Mucosa of stomach (tissue), 1 donor: Measurements from ENCODE around the gene ZDHHC7.

ENCODE experiments used
- H3K27me3 ChIP-seq: one replicate; pipeline ENCODE4 v1.7.0; 2013; ENCODE audit warnings: mild to moderate bottlenecking, low read length; ENCODE audit not compliant: control insufficient read depth, insufficient read depth
- H3K36me3 ChIP-seq: one replicate; pipeline ENCODE4 v1.7.0; 2013; ENCODE audit warnings: low read length; ENCODE audit not compliant: control insufficient read depth, insufficient read depth
- H3K4me1 ChIP-seq: one replicate; pipeline ENCODE4 v1.7.0; 2013; ENCODE audit warnings: mild to moderate bottlenecking, low read length; ENCODE audit not compliant: control insufficient read depth, insufficient read depth
- H3K4me3 ChIP-seq: one replicate; pipeline ENCODE4 v1.7.0; 2013; ENCODE audit warnings: low read length
- H3K9ac ChIP-seq: one replicate; pipeline ENCODE4 v1.7.0; 2013; ENCODE audit warnings: mild to moderate bottlenecking, low read length, moderate library complexity
- H3K9me3 ChIP-seq: one replicate; pipeline ENCODE4 v1.7.0; 2013; ENCODE audit warnings: mild to moderate bottlenecking, low read length, moderate library complexity; ENCODE audit not compliant: control insufficient read depth
- donor health status: Pancreatic carcinoma.

ZDHHC7 gene

DNA sequence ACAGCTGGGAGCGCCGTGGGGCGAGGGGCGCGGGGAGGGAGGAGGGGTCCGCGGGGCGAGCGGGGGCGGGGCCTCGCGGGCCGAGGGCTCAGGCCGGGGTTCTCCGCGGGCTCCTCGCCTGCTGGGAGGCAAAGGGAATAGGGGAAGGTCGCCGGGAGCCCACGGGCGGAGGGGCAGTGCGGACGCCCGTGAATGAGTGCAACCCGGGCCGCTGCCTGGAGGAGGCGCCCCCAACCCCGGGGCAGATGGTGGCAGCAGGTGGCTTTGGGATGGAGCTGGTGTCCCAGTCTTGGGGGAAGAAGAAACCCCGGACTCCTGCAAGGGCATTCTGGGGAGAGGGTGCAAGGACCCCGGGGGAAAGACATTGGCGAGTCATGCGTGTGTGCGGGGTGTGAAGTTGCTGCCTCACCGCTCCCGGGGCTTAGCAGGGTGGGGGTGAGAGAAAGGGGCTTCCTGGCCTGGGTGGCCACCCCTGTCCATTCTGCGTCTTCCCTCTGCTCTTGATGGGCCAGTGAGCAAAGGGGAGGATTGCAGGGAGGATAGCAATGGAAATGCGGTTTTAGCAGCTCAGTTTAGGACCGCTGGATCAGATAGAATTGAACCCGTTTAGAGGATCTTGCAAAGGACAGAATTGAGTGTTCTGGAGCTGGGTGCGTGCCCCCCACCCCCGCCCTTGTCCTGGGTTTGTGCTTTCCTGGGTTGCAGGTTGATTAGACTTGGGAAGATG lies 16.8 kb upstream of the ZDHHC7 start:
- H3K36me3 ChIP-seq: no peaks in the 10 kb centered on the region
- no peaks in the 10 kb centered on the region for H3K27me3 ChIP-seq
- peak overlapping the region; percentile 72 for H3K4me3 ChIP-seq
- H3K9me3 ChIP-seq: no peaks in the 10 kb centered on the region
- H3K9ac ChIP-seq: peak overlapping the region; percentile 85
- H3K4me1 ChIP-seq: peaks cover 27% of the 10 kb centered on the region

DNA sequence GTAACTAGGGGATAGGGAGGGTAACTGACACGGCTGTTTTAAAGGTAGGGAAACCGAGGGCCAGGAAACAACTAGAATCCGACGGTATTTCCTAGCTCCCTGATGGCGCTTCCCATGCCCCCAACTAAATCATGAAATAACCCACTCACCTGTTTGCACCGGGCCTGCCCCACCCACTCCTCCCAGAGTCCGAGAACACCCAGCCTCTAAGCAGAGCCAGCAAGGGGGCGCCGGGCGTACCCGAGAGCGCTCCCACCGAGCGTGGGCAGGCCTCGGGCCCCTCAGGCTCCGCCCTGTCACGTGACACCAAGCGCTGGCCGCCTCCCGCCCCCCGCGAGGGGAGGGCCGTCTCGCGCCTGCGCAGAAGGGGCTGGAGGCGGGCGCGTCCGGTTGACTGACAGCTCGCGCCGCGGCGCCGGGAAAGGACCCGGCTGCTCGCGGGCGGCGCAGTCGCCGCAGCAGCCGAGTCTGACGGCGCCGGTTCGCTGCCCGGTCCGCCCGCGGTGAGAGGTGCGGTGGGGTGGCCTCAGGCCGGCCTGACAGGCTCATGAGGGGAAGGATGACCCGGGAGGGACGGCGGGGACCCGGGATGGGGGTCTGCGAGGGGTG lies 16.1 kb upstream of the ZDHHC7 start, which contains the start of gene KIAA0513:
Gene KIAA0513 (plus strand): TSS at position 447 of the 609 bp plus-strand sequence. CDS start 39,277 bp downstream, outside the sequence.
- H3K9ac ChIP-seq: peak within 1 kb of the TSS; percentile 85
- peaks cover 27% of the 10 kb centered on the region for H3K4me1 ChIP-seq
- no peaks in the 10 kb centered on the region for H3K36me3 ChIP-seq
- H3K9me3 ChIP-seq: no peaks in the 10 kb centered on the region
- H3K27me3 ChIP-seq: no peaks in the 10 kb centered on the region
- peak within 1 kb of the TSS; percentile 72 for H3K4me3 ChIP-seq

- Histone ChIP-seq H3K4me3 (peak overlapping the region; percentile 9), H3K4me1 (peaks cover 27% of the 10 kb centered on the region), H3K27me3 (no peaks in the 10 kb centered on the region), H3K36me3 (no peaks in the 10 kb centered on the region), H3K9ac (peak overlapping the region; percentile 85), H3K9me3 (no peaks in the 10 kb centered on the region)
Observed at GRCh38 chr16:85026703-85027102, 15.4 kb upstream of the ZDHHC7 start.

DNA sequence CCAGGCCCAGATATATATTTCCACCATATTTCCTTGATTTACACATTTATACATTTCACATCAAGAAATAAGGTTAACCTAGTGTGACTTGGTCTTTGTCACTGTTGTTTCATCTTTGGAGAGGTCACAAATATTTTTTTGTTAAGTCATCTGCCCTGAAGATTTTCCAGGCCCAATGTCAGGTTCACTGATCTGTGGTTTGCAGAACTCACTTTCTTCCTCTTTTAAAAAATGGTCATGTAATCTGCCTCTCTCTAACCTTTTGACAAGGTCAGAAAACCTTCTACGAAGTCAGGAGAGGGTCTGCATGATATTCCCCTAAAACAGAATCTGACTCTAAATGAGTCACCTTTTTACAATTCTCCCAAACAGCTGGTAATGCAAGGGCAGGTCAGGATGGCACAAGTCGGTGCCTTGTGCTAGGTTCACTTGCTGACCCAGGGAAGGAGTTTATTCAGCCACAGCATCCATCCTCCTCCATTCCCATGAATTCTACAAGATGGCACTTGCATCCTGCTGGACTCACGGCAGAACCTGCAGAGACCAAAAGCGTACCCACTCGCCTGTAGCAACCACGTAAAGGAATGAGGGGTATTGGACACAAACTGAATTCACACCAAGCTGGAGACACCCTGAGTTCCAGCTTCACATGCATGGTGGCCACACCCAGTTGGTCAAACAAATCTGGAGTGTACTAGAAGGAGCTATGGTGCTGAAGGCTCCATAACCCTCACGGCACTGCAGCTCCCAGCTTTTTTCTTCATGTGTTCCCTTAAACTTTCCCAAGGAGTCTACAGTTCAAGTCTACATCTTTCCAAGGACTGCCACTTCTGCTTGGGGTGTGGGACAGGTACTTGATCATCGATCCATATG lies 14.7 kb upstream of the ZDHHC7 start:
- H3K4me1 ChIP-seq: peaks cover 27% of the 10 kb centered on the region
- no peaks in the 10 kb centered on the region for H3K27me3 ChIP-seq
- no peaks in the 10 kb centered on the region for H3K9me3 ChIP-seq
- peak overlapping the region; percentile 85 for H3K9ac ChIP-seq
- no peaks in the 10 kb centered on the region for H3K36me3 ChIP-seq
- no peak overlapping the region for H3K4me3 ChIP-seq

DNA sequence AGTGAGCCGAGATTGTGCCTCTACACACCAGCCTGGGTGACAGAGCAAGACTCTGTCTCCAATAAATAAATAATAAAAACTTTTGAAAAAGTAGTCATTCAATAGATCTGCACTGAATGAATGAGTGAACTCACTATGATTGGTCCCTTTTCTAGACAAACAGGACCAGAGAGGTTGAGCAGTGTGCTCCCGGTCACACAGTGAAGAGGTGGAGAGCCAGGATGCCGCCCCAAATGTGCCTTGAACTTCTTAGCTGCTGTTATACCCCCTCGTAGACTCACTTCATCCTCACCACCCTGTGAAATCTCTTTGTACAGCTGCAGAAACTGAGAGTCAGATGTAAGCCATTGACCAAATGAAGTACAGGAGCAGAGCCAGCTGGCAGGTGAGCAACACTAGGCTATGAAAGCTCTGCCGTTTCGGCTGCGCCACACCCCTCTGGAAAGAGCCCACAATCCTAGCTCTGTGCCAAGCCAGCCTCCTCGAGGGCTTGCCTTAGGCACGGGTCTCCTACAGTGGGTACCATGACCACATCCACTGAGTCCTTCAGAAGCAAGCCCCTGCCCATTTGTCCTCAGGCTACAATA lies 8.4 kb upstream of the ZDHHC7 start:
- Histone ChIP-seq H3K27me3 (no peaks in the 10 kb centered on the region), H3K4me3 (no peak overlapping the region), H3K9me3 (no peaks in the 10 kb centered on the region), H3K9ac (no peak overlapping the region), H3K36me3 (no peaks in the 10 kb centered on the region), H3K4me1 (peaks cover 11% of the 10 kb centered on the region)

GRCh38 chr16:85018529-85019236 lies 7.3 kb upstream of the ZDHHC7 start:
- Histone ChIP-seq H3K9ac (no peak overlapping the region), H3K36me3 (no peaks in the 10 kb centered on the region), H3K4me3 (no peak overlapping the region), H3K27me3 (no peaks in the 10 kb centered on the region), H3K9me3 (no peaks in the 10 kb centered on the region), H3K4me1 (peaks cover 21% of the 10 kb centered on the region)

DNA sequence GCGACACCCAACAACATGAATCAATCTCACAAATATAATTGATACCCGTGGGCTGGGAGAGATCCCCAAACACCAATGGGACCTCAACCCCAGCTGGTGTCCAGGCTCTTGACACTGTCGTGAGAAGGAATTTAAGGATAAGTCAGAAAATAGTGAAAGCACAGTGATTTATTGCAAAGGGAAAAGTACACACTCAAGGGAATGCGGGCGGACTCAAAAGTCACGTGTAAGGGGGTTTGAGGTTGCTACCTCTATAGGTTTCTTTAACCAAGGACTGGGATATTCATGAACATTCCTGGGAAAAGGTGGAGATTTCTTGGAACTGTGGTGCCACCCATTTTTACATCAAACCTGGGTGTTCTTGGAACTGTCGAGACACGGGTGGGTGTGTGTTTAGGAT lies 6.3 kb upstream of the ZDHHC7 start:
- H3K9me3 ChIP-seq: no peaks in the 10 kb centered on the region
- H3K4me3 ChIP-seq: no peak overlapping the region
- peaks cover 23% of the 10 kb centered on the region for H3K4me1 ChIP-seq
- H3K9ac ChIP-seq: no peak overlapping the region
- H3K27me3 ChIP-seq: no peaks in the 10 kb centered on the region
- H3K36me3 ChIP-seq: no peaks in the 10 kb centered on the region

DNA sequence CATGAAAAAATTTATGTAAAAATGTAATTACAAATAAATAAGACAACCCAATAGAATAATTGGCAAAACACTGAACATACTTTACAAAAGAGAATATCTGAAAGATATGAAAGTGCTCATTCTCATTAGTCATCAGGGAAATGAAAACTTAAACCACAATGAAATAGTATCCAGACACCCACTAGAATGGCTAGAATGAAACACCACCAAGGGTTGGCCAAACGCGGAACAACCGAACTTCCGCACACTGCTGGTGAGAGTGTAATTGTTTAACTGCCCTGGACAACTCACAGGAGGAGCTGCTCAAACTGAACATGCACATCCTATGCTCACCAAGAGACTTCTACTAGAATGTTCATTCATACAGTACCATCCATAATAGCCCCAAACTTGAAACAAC lies 5.8 kb upstream of the ZDHHC7 start:
- H3K4me3 ChIP-seq: no peak overlapping the region
- no peak overlapping the region for H3K9ac ChIP-seq
- H3K4me1 ChIP-seq: peaks cover 23% of the 10 kb centered on the region
- no peaks in the 10 kb centered on the region for H3K36me3 ChIP-seq
- H3K27me3 ChIP-seq: no peaks in the 10 kb centered on the region
- no peaks in the 10 kb centered on the region for H3K9me3 ChIP-seq

DNA sequence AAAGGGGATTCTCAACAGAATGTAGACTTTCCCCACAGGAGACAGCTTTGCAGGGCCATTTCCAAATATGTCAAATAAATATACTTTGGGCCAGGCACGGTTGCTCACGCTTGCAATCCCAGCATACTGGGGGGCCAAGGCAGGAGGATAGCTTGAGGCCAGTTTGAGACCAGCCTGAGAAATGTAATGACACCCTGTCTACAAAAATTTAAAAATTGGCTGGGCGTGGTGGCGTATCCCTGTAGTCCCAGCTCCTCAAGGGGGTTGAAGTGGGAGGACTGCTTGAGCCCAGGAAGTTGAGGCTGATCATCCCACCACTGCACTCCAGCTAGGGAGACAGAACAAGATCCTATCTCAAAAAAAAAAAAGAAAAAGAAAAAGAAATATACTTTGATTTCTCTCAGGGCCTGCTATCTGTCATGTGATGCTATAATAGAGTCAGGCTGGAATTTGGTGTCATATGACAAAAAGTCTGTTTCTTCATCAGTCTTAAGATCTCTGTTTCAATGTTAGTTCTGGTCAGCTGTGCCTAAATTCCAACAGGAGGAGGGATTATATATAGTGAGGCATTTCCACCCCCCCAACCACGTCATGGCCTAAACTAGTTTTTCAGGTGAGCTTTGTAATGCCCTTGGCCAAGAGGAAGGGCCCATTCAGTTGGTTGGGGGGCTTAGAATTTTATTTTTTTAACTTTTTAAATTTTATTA lies 4.3 kb upstream of the ZDHHC7 start:
- no peaks in the 10 kb centered on the region for H3K9me3 ChIP-seq
- no peak overlapping the region for H3K9ac ChIP-seq
- H3K4me1 ChIP-seq: peaks cover 23% of the 10 kb centered on the region
- H3K36me3 ChIP-seq: no peaks in the 10 kb centered on the region
- no peak overlapping the region for H3K4me3 ChIP-seq
- H3K27me3 ChIP-seq: no peaks in the 10 kb centered on the region

DNA sequence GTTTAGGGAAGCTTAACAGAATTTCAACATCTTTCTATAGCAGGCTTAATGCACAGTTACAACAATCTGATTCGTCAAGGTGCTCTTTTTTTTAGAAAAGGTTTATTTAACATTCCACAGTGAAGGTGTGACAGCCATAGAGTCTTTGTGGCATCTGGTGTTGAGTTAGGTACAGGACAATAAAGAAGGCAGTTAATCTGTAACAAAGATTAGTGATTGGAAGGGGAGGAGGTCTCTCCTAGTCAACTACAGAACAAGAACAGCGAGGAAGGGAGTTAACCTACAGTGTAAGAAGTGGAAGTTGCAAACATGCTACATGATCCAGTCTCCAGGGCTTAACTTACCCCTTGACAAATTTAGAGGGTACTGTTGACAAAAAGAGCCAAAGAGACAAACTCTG lies 3.0 kb upstream of the ZDHHC7 start:
- no peaks in the 10 kb centered on the region for H3K9me3 ChIP-seq
- no peak overlapping the region for H3K4me3 ChIP-seq
- no peaks in the 10 kb centered on the region for H3K36me3 ChIP-seq
- no peaks in the 10 kb centered on the region for H3K27me3 ChIP-seq
- H3K4me1 ChIP-seq: peaks cover 18% of the 10 kb centered on the region
- H3K9ac ChIP-seq: no peak overlapping the region

- no peaks in the 10 kb centered on the region for H3K9me3 ChIP-seq
- H3K27me3 ChIP-seq: no peaks in the 10 kb centered on the region
- H3K9ac ChIP-seq: peak overlapping the region; percentile 78
- peak overlapping the region; percentile 96 for H3K4me3 ChIP-seq
- H3K36me3 ChIP-seq: no peaks in the 10 kb centered on the region
- H3K4me1 ChIP-seq: peaks cover 32% of the 10 kb centered on the region
Observed at GRCh38 chr16:85011846-85012284, 530 bp upstream of the ZDHHC7 start.
